ENCODE measurements around the gene PTHLH. TPM values are rescaled to one million over a fixed set of nuclear protein-coding genes. Genes with fewer than 3 reads are reported as not detected.

The PTHLH gene
- total RNA-seq, 1 experiment from 2014 or later: 2.2 TPM

GRCh38 chr12:27969624-27970400, 2.7 kb downstream of the PTHLH start:
- ATAC-seq (peak; percentile 87), DNase-seq (ENCODE audit: low read depth, low spot score) (no peak)
- ChIA-PET CTCF (interaction anchor here (0.6 kb wide), 2 partner anchors 36 to 182 kb away, joined by 5 read pairs; no protein-coding TSS in a partner anchor), POLR2A (no interaction called here)
- in situ Hi-C loops (cut with HindIII; ENCODE audit: low pct_unique_long_range_greater_than_20kb, low sequenced_read_pairs): no loop called here
- peaks cover 24% of the 10 kb centered on the region for H3K4me1 ChIP-seq (ENCODE audit: control insufficient read depth, insufficient read depth, low read length)
- peak overlapping the region; percentile 67 for H3K27ac ChIP-seq (ENCODE audit: low read length)
- H3K4me3 ChIP-seq (ENCODE audit: low read depth in 2 of 2, low read length in 2 of 2): peak overlapping the region; percentile 60 to 75
- peaks cover 14% of the 10 kb centered on the region for H3K27me3 ChIP-seq (ENCODE audit: control insufficient read depth, insufficient read depth, low read length)
- H3K9me3 ChIP-seq (ENCODE audit: control insufficient read depth, insufficient read depth, low read depth, low read length): no peaks in the 10 kb centered on the region
- H3K36me3 ChIP-seq (ENCODE audit: control insufficient read depth, insufficient read depth, low read length): no peaks in the 10 kb centered on the region
- BruUV-seq (replicated peaks): no TSS peak
- intact Hi-C loops (cut with micrococcal nuclease; ENCODE audit: unreplicated experiment): loop anchor here (2.0 kb wide), 1 partner anchor 203 kb away; no protein-coding TSS in a partner anchor
- TF ChIP-seq POLR2AphosphoS5 (IDR thresholded peaks at IDR 0.05; ENCODE audit: low read depth, low read length): no peak
- TF ChIP-seq CTCF (IDR thresholded peaks at IDR 0.05): peak; percentile 86
- 0 out of 2 replicates have a peak, but pooled peaks have one; percentile 13 for TF ChIP-seq SIN3A (IDR thresholded peaks at IDR 0.05; ENCODE audit: borderline replicate concordance, insufficient read depth, low read depth, low read length)
- no peak for TF ChIP-seq TCF7L2 (IDR thresholded peaks at IDR 0.05; ENCODE audit: low read depth, low read length)
- TF ChIP-seq, protein P1, sequence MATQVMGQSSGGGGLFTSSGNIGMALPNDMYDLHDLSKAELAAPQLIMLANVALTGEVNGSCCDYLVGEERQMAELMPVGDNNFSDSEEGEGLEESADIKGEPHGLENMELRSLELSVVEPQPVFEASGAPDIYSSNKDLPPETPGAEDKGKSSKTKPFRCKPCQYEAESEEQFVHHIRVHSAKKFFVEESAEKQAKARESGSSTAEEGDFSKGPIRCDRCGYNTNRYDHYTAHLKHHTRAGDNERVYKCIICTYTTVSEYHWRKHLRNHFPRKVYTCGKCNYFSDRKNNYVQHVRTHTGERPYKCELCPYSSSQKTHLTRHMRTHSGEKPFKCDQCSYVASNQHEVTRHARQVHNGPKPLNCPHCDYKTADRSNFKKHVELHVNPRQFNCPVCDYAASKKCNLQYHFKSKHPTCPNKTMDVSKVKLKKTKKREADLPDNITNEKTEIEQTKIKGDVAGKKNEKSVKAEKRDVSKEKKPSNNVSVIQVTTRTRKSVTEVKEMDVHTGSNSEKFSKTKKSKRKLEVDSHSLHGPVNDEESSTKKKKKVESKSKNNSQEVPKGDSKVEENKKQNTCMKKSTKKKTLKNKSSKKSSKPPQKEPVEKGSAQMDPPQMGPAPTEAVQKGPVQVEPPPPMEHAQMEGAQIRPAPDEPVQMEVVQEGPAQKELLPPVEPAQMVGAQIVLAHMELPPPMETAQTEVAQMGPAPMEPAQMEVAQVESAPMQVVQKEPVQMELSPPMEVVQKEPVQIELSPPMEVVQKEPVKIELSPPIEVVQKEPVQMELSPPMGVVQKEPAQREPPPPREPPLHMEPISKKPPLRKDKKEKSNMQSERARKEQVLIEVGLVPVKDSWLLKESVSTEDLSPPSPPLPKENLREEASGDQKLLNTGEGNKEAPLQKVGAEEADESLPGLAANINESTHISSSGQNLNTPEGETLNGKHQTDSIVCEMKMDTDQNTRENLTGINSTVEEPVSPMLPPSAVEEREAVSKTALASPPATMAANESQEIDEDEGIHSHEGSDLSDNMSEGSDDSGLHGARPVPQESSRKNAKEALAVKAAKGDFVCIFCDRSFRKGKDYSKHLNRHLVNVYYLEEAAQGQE (IDR thresholded peaks at IDR 0.05; ENCODE audit: insufficient read depth in 1 of 2, low read depth in 2 of 2, low read length in 1 of 2): no peak

- peaks cover 24% of the 10 kb centered on the region for H3K4me1 ChIP-seq (ENCODE audit: control insufficient read depth, insufficient read depth, low read length)
- DNase-seq (ENCODE audit: low read depth, low spot score) (no peak), ATAC-seq (peak; percentile 13; the same call in 1 of the 2 replicates)
- H3K27ac ChIP-seq (ENCODE audit: low read length): peak overlapping the region; percentile 67
- no peaks in the 10 kb centered on the region for H3K9me3 ChIP-seq (ENCODE audit: control insufficient read depth, insufficient read depth, low read depth, low read length)
- CTCF ChIA-PET: no interaction called here
- H3K27me3 ChIP-seq (ENCODE audit: control insufficient read depth, insufficient read depth, low read length): peaks cover 14% of the 10 kb centered on the region
- no TSS peak for BruUV-seq (replicated peaks)
- POLR2A ChIA-PET: no interaction called here
- peak; percentile 15; the same call in 1 of the 2 replicates for TF ChIP-seq CTCF (IDR thresholded peaks at IDR 0.05)
- TF ChIP-seq, protein P1 (IDR thresholded peaks at IDR 0.05; ENCODE audit: insufficient read depth in 1 of 2, low read depth in 2 of 2, low read length in 1 of 2): no peak
- in situ Hi-C loops (cut with HindIII; ENCODE audit: low pct_unique_long_range_greater_than_20kb, low sequenced_read_pairs): no loop called here
- H3K36me3 ChIP-seq (ENCODE audit: control insufficient read depth, insufficient read depth, low read length): no peaks in the 10 kb centered on the region
- peak overlapping the region; percentile 60 to 75 for H3K4me3 ChIP-seq (ENCODE audit: low read depth in 2 of 2, low read length in 2 of 2)
- intact Hi-C loops (cut with micrococcal nuclease; ENCODE audit: unreplicated experiment): no loop called here
Measured at GRCh38 chr12:27968972-27969623, 3.4 kb downstream of the PTHLH start.

Data from Panc1 (cell line).